SU-DHL-6 (cell line): ENCODE data around the gene ETNK2.

Source experiments
- H2AFZ ChIP-seq: fragments of 200-600 bp; sonication (generic); 2 replicates; pipeline ENCODE4 v1.6.1; 2014; ENCODE audit warnings: low read depth, mild to moderate bottlenecking, moderate library complexity, mixed read lengths, antibody characterized with exemption, low read length; ENCODE audit not compliant: severe bottlenecking
- H3F3A ChIP-seq: fragments of 200-600 bp; shearing (Covaris generic); 2 replicates; pipeline ENCODE4 v1.6.0; 2016; ENCODE audit warnings: antibody characterized with exemption, mild to moderate bottlenecking; ENCODE audit not compliant: insufficient read depth
- H3K27ac ChIP-seq: fragments of 200-600 bp; sonication (generic); 2 replicates; pipeline ENCODE4 v1.5.1; 2016; ENCODE audit warnings: low read depth, mild to moderate bottlenecking, low read length, moderate library complexity, mixed read lengths
- H3K27me3 ChIP-seq: fragments of 200-600 bp; sonication (generic), shearing (Covaris generic); 2 replicates; pipeline ENCODE4 v1.6.0; 2014; ENCODE audit warnings: mild to moderate bottlenecking, low read length
- H3K36me3 ChIP-seq: fragments of 200-600 bp; sonication (generic); 2 replicates; pipeline ENCODE4 v1.6.1; 2014; ENCODE audit warnings: mild to moderate bottlenecking, low read length, mixed read lengths
- H3K4me2 ChIP-seq: fragments of 300-600, 200-600 bp; shearing (Covaris generic), sonication (generic); 2 replicates; pipeline ENCODE4 v1.6.0; 2014; ENCODE audit warnings: low read length, low read depth, mild to moderate bottlenecking; ENCODE audit not compliant: poor library complexity, severe bottlenecking
- H3K4me3 ChIP-seq: fragments of 200-600 bp; sonication (generic); 2 replicates; pipeline ENCODE4 v1.5.1; 2014; ENCODE audit warnings: antibody characterized with exemption, low read length, mild to moderate bottlenecking, mixed read lengths; ENCODE audit not compliant: insufficient read depth, poor library complexity, severe bottlenecking
- H3K79me2 ChIP-seq: fragments of 200-600 bp; sonication (generic); 2 replicates; pipeline ENCODE4 v1.6.1; 2014; ENCODE audit warnings: mild to moderate bottlenecking, low read length, moderate library complexity; ENCODE audit not compliant: insufficient read depth
- H3K9ac ChIP-seq: fragments of 200-600 bp; sonication (generic); 2 replicates; pipeline ENCODE4 v1.7.0; 2014; ENCODE audit warnings: mild to moderate bottlenecking, low read length
- H3K9me2 ChIP-seq: fragments of 200-600 bp; sonication (generic); replicated peaks from 2 replicates; pipeline ENCODE4 v1.6.1; 2014; ENCODE audit warnings: low read length; ENCODE audit not compliant: insufficient read depth
- H3K9me3 ChIP-seq: fragments of 200-600 bp; sonication (generic); 2 replicates; pipeline ENCODE4 v1.6.1; 2014; ENCODE audit warnings: low read length, mixed read lengths; ENCODE audit not compliant: insufficient read depth
- H4K20me1 ChIP-seq: fragments of 200-600 bp; sonication (generic); 2 replicates; pipeline ENCODE4 v1.6.1; 2014; ENCODE audit warnings: low read depth, mild to moderate bottlenecking, antibody characterized with exemption, low read length, moderate library complexity, mixed read lengths
- EZH2phosphoT487 ChIP-seq: fragments of 200-600 bp; sonication (generic), shearing (Covaris generic); conservative IDR thresholded peaks from 2 replicates; pipeline ENCODE4 v1.6.1; 2018; ENCODE audit warnings: mild to moderate bottlenecking, antibody characterized with exemption, low read length, moderate library complexity, mixed read lengths
- TF ChIP-seq, protein P1 (sequence below): fragments of 200-600 bp; sonication (generic); IDR thresholded peaks from one replicate; pipeline ENCODE4 v1.5.1; 2017; ENCODE audit warnings: antibody characterized with exemption, mild to moderate bottlenecking, low read length, moderate library complexity; ENCODE audit not compliant: insufficient read depth, poor library complexity, severe bottlenecking

Gene ETNK2

DNA sequence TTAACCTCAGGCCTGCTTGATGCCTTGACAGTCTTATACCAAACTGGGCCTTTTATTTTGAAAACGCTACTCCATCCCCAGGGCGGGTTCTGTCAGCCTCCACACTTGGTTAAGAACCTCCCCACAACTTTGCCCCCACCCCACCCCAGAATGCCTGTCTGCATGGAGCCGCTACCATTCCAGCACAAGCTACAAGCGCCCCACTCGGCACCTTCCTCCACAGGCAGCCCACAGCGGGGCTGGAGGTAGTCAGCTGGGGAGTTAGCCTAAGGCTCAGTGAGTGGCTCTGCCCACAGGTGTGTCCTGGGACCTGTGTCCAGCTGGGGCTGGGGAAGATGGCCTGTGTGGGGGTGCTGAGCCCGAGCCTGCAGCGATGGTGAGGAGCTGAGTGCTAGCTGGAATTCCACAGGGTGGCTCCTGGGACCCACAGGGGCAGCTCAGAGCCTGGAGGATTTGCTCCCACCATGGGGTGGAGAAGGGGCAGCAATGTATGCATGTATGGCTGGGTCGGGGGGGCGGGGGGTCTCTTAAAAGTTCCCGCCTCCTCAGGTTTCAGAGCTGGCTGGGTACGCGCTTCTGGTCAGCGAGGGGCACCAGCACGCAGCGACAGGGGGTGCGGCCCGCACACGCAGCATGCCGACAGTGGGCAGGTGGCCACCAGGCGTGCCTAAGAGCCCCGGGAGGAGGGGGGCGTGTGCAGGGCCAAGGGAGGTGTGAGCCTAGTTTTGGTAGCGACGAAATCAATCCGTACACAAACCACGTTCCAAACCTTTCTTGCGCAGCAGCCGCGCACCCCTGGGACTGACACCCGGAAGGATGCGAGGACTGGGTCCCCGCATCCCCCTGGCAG is 917 bp downstream of the ETNK2 start:
- Histone ChIP-seq H4K20me1 (no peaks in the 10 kb centered on the region), H3K79me2 (no peaks in the 10 kb centered on the region), H3K9me3 (no peaks in the 10 kb centered on the region), H3K9me2 (no peaks in the 10 kb centered on the region), H3F3A (no peaks in the 10 kb centered on the region), H3K27ac (no peak overlapping the region), H3K27me3 (no peaks in the 10 kb centered on the region), H2AFZ (no peak overlapping the region), H3K9ac (no peak overlapping the region), H3K36me3 (no peaks in the 10 kb centered on the region), H3K4me3 (no peak overlapping the region), H3K4me2 (no peak overlapping the region)
- TF ChIP-seq, protein P1, sequence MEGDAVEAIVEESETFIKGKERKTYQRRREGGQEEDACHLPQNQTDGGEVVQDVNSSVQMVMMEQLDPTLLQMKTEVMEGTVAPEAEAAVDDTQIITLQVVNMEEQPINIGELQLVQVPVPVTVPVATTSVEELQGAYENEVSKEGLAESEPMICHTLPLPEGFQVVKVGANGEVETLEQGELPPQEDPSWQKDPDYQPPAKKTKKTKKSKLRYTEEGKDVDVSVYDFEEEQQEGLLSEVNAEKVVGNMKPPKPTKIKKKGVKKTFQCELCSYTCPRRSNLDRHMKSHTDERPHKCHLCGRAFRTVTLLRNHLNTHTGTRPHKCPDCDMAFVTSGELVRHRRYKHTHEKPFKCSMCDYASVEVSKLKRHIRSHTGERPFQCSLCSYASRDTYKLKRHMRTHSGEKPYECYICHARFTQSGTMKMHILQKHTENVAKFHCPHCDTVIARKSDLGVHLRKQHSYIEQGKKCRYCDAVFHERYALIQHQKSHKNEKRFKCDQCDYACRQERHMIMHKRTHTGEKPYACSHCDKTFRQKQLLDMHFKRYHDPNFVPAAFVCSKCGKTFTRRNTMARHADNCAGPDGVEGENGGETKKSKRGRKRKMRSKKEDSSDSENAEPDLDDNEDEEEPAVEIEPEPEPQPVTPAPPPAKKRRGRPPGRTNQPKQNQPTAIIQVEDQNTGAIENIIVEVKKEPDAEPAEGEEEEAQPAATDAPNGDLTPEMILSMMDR = no peak
- no peak for TF ChIP-seq EZH2phosphoT487

DNA sequence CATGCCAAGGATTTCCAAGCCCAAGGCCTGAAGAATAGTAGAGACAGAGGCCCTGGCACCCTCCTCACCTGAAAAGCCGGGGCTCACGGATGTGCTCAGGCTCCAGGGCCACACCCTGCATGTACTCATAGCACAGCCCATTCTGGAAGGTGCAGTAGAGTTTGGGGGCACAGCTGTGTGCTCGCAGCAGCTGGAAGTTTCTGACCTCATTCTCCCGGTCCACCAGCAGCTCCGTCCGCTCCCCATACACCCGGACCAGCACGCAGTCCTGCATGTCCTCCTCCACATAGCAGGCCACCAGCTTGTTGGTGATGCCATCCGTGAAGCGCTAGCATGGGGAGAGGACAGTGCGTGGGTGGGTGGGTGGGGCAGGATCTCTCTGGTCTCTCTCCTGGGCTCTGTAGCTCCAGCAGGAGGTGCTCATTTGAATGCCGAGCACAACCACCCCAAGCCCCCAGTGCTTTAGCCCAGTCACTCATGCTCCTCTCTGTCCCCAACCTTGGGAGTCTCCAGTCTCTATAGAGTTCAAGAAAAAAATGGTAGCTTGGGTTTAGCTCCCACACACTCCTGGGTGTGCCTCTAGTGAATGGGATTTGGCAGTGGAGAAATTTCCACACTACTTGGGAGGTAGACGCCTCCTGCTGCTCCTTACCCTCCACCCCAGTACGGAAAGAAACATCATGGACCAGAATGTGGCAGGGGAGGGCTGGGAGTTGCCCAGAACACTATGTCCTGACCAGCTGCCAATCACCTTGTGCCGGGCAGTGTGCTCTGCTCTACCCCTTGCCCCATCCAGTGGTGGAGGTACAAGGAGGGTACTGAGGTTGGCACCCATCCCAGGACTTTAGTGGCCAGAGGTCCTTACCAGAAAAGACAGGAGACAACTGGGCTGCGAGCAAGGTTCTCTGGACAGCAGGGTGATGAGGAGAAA is 1.9 kb downstream of the ETNK2 start:
- Histone ChIP-seq H4K20me1 (no peaks in the 10 kb centered on the region), H3K9me3 (no peaks in the 10 kb centered on the region), H3K9me2 (no peaks in the 10 kb centered on the region), H3K27ac (no peak overlapping the region), H3K36me3 (no peaks in the 10 kb centered on the region), H3K4me2 (no peak overlapping the region), H3F3A (no peaks in the 10 kb centered on the region), H3K9ac (no peak overlapping the region), H3K79me2 (no peaks in the 10 kb centered on the region), H3K4me3 (no peak overlapping the region), H2AFZ (no peak overlapping the region), H3K27me3 (no peaks in the 10 kb centered on the region)
- TF ChIP-seq EZH2phosphoT487 = no peak
- TF ChIP-seq, protein P1 = no peak

DNA sequence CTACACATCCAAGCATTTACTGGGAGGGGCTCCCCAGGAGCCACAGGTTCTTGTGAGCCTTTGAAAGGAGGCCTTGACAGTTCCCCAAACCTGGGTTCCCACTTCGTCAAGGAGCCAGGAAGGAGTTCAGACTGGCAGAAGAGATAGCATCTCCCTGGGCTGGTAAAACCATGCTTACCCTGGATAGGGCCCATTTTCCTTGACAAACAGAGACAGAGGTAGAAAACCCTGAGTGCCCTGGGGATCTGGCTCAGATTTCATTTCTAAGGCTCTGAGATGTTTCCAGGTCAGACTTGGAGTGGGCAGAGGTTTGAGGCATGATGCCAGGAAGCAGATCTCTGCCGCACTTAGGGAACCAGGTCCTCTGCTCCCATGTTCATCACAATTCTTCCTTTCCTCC is 2.7 kb downstream of the ETNK2 start:
- H4K20me1 ChIP-seq = no peaks in the 10 kb centered on the region
- no peaks in the 10 kb centered on the region for H3K79me2 ChIP-seq
- no peak overlapping the region for H2AFZ ChIP-seq
- no peak overlapping the region for H3K4me3 ChIP-seq
- H3K9me3 ChIP-seq = no peaks in the 10 kb centered on the region
- no peaks in the 10 kb centered on the region for H3F3A ChIP-seq
- H3K9me2 ChIP-seq = no peaks in the 10 kb centered on the region
- no peak overlapping the region for H3K4me2 ChIP-seq
- H3K36me3 ChIP-seq = no peaks in the 10 kb centered on the region
- H3K27me3 ChIP-seq = no peaks in the 10 kb centered on the region
- no peak overlapping the region for H3K27ac ChIP-seq
- no peak for TF ChIP-seq EZH2phosphoT487
- TF ChIP-seq, protein P1 = no peak
- H3K9ac ChIP-seq = no peak overlapping the region
